Measurements from ENCODE around the gene ARHGAP25.

ARHGAP25 gene

DNA sequence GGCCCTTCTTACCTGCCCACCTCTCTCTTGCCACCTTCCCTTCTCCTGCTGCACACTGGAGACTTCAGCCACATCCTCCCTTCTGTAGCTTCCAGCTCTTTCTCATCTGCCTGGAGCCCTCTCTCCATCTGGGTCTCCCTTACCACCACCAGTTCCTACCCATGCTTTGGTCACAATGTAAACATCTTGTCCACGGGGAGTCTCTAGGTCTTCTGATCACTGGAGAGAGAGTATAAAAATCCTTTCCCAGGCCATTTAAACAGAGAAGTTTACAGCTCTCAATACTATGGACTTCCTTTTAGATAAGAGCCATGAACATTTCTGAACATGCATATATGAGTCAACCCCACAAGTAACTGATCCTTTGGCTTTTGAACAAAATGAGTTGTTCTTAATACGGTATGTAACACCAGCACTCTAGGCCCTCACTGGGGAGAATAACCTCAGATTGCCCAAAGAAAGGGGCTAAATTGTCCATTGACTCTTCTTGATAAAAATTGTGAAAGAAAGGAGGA is 5.8 kb downstream of the ARHGAP25 start:
- Histone ChIP-seq H4K20me1 (ENCODE audit: control insufficient read depth, insufficient read depth, low read depth, low read length) (no peaks in the 10 kb centered on the region), H3K9me3 (ENCODE audit: control insufficient read depth, insufficient read depth, low read length) (no peaks in the 10 kb centered on the region), H3F3A (ENCODE audit: control insufficient read depth, insufficient read depth) (peaks cover 35% of the 10 kb centered on the region), H3K36me3 (ENCODE audit: control insufficient read depth, low read length) (peaks cover 17% of the 10 kb centered on the region), H3K9me2 (replicated peaks; ENCODE audit: control insufficient read depth, low read length) (no peaks in the 10 kb centered on the region), H3K4me1 (ENCODE audit: control insufficient read depth, low read length) (peaks cover 95% of the 10 kb centered on the region), H3K4me3 (ENCODE audit: low read length) (peak overlapping the region; percentile 77), H3K4me2 (ENCODE audit: low read length) (peak overlapping the region; percentile 84), H3K79me2 (ENCODE audit: control insufficient read depth, low read length) (peaks cover 94% of the 10 kb centered on the region), H3K27me3 (ENCODE audit: control insufficient read depth, low read length) (no peaks in the 10 kb centered on the region), H3K27ac (ENCODE audit: low read depth, low read length) (peak overlapping the region; percentile 95)
- TF ChIP-seq, protein P1, sequence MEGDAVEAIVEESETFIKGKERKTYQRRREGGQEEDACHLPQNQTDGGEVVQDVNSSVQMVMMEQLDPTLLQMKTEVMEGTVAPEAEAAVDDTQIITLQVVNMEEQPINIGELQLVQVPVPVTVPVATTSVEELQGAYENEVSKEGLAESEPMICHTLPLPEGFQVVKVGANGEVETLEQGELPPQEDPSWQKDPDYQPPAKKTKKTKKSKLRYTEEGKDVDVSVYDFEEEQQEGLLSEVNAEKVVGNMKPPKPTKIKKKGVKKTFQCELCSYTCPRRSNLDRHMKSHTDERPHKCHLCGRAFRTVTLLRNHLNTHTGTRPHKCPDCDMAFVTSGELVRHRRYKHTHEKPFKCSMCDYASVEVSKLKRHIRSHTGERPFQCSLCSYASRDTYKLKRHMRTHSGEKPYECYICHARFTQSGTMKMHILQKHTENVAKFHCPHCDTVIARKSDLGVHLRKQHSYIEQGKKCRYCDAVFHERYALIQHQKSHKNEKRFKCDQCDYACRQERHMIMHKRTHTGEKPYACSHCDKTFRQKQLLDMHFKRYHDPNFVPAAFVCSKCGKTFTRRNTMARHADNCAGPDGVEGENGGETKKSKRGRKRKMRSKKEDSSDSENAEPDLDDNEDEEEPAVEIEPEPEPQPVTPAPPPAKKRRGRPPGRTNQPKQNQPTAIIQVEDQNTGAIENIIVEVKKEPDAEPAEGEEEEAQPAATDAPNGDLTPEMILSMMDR (IDR thresholded peaks at IDR 0.05; ENCODE audit: low read depth, low read length, poor library complexity, severe bottlenecking) = no peak
- no peak for TF ChIP-seq EZH2phosphoT487 (IDR thresholded peaks at IDR 0.05; ENCODE audit: borderline replicate concordance, low read length)

GRCh38 chr2:68741238-68741637 is 6.6 kb downstream of the ARHGAP25 start:
- peak overlapping the region; percentile 77 for H3K4me3 ChIP-seq (ENCODE audit: low read length)
- no peaks in the 10 kb centered on the region for H4K20me1 ChIP-seq (ENCODE audit: control insufficient read depth, insufficient read depth, low read depth, low read length)
- H3K79me2 ChIP-seq (ENCODE audit: control insufficient read depth, low read length) = peaks cover 88% of the 10 kb centered on the region
- H3K27ac ChIP-seq (ENCODE audit: low read depth, low read length) = peak overlapping the region; percentile 95; the same call in 1 of the 2 replicates
- H3K9me3 ChIP-seq (ENCODE audit: control insufficient read depth, insufficient read depth, low read length) = no peaks in the 10 kb centered on the region
- TF ChIP-seq EZH2phosphoT487 (IDR thresholded peaks at IDR 0.05; ENCODE audit: borderline replicate concordance, low read length) = no peak
- TF ChIP-seq, protein P1 (IDR thresholded peaks at IDR 0.05; ENCODE audit: low read depth, low read length, poor library complexity, severe bottlenecking) = no peak
- H3K4me2 ChIP-seq (ENCODE audit: low read length) = peak overlapping the region; percentile 84
- H3K27me3 ChIP-seq (ENCODE audit: control insufficient read depth, low read length) = no peaks in the 10 kb centered on the region
- H3K9me2 ChIP-seq (replicated peaks; ENCODE audit: control insufficient read depth, low read length) = no peaks in the 10 kb centered on the region
- H3K4me1 ChIP-seq (ENCODE audit: control insufficient read depth, low read length) = peaks cover 93% of the 10 kb centered on the region
- peaks cover 33% of the 10 kb centered on the region for H3F3A ChIP-seq (ENCODE audit: control insufficient read depth, insufficient read depth)
- peaks cover 25% of the 10 kb centered on the region for H3K36me3 ChIP-seq (ENCODE audit: control insufficient read depth, low read length)

- peaks cover 25% of the 10 kb centered on the region for H3K36me3 ChIP-seq (ENCODE audit: control insufficient read depth, low read length)
- no peaks in the 10 kb centered on the region for H3K9me2 ChIP-seq (replicated peaks; ENCODE audit: control insufficient read depth, low read length)
- H3K27me3 ChIP-seq (ENCODE audit: control insufficient read depth, low read length) = no peaks in the 10 kb centered on the region
- H4K20me1 ChIP-seq (ENCODE audit: control insufficient read depth, insufficient read depth, low read depth, low read length) = no peaks in the 10 kb centered on the region
- peak overlapping the region; percentile 63 for H3K4me3 ChIP-seq (ENCODE audit: low read length)
- H3F3A ChIP-seq (ENCODE audit: control insufficient read depth, insufficient read depth) = peaks cover 33% of the 10 kb centered on the region
- peaks cover 82% of the 10 kb centered on the region for H3K79me2 ChIP-seq (ENCODE audit: control insufficient read depth, low read length)
- peak overlapping the region; percentile 68 for H3K27ac ChIP-seq (ENCODE audit: low read depth, low read length)
- TF ChIP-seq EZH2phosphoT487 (IDR thresholded peaks at IDR 0.05; ENCODE audit: borderline replicate concordance, low read length) = no peak
- TF ChIP-seq, protein P1 (IDR thresholded peaks at IDR 0.05; ENCODE audit: low read depth, low read length, poor library complexity, severe bottlenecking) = no peak
- H3K9me3 ChIP-seq (ENCODE audit: control insufficient read depth, insufficient read depth, low read length) = no peaks in the 10 kb centered on the region
- peak overlapping the region; percentile 84 for H3K4me2 ChIP-seq (ENCODE audit: low read length)
- H3K4me1 ChIP-seq (ENCODE audit: control insufficient read depth, low read length) = peaks cover 87% of the 10 kb centered on the region
These were observed 7.2 kb downstream of the ARHGAP25 start for GRCh38 chr2:68741805-68742306.
